ENCODE data around the gene DEPDC5. TPM values are rescaled to one million over a fixed set of nuclear protein-coding genes. Genes with fewer than 3 reads are reported as not detected.

Gene DEPDC5
- total RNA-seq, 1 donor from 2014 or later, result 30.5 TPM

- no peak for DNase-seq (ENCODE audit: low spot score)
Observed at GRCh38 chr22:31852691-31853421, 99.0 kb downstream of the DEPDC5 start.

- no peak for DNase-seq (ENCODE audit: low spot score)
Observed at GRCh38 chr22:31853736-31854495, 100.1 kb downstream of the DEPDC5 start.

- DNase-seq (ENCODE audit: low spot score), result no peak
Observed at GRCh38 chr22:31857247-31857646, 103.4 kb downstream of the DEPDC5 start.

- DNase-seq (ENCODE audit: low spot score), result no peak
Observed at GRCh38 chr22:31861226-31861840, 107.5 kb downstream of the DEPDC5 start.

- DNase-seq (ENCODE audit: low spot score), result no peak
Observed at GRCh38 chr22:31866918-31867317, 113.1 kb downstream of the DEPDC5 start.

- DNase-seq (ENCODE audit: low spot score), result no peak
Observed at GRCh38 chr22:31867386-31868153, 113.8 kb downstream of the DEPDC5 start.

GRCh38 chr22:31869739-31870138 lies 115.9 kb downstream of the DEPDC5 start:
- DNase-seq (ENCODE audit: low spot score), result no peak

GRCh38 chr22:31870890-31871289 lies 117.1 kb downstream of the DEPDC5 start:
- no peak for DNase-seq (ENCODE audit: low spot score)

GRCh38 chr22:31871480-31871879 lies 117.7 kb downstream of the DEPDC5 start:
- DNase-seq (ENCODE audit: low spot score), result no peak

GRCh38 chr22:31872209-31872608 lies 118.4 kb downstream of the DEPDC5 start:
- DNase-seq (ENCODE audit: low spot score), result no peak

- DNase-seq (ENCODE audit: low spot score), result no peak
Observed at GRCh38 chr22:31874821-31875220, 121.0 kb downstream of the DEPDC5 start.

GRCh38 chr22:31876156-31876920 lies 122.5 kb downstream of the DEPDC5 start:
- no peak for DNase-seq (ENCODE audit: low spot score)

- no peak for DNase-seq (ENCODE audit: low spot score)
Observed at GRCh38 chr22:31879585-31879984, 125.8 kb downstream of the DEPDC5 start.

- no peak for DNase-seq (ENCODE audit: low spot score)
Observed at GRCh38 chr22:31881200-31881599, 127.4 kb downstream of the DEPDC5 start.

- DNase-seq (ENCODE audit: low spot score), result no peak
Observed at GRCh38 chr22:31881865-31882264, 128.0 kb downstream of the DEPDC5 start.

GRCh38 chr22:31882971-31883370 lies 129.2 kb downstream of the DEPDC5 start:
- DNase-seq (ENCODE audit: low spot score), result no peak

- DNase-seq (ENCODE audit: low spot score), result no peak
Observed at GRCh38 chr22:31883989-31884388, 130.2 kb downstream of the DEPDC5 start.

- DNase-seq (ENCODE audit: low spot score), result no peak
Observed at GRCh38 chr22:31891366-31892079, 137.7 kb downstream of the DEPDC5 start.

- no peak for DNase-seq (ENCODE audit: low spot score)
Observed at GRCh38 chr22:31892080-31892433, 138.2 kb downstream of the DEPDC5 start.

GRCh38 chr22:31893460-31893859 lies 139.6 kb downstream of the DEPDC5 start:
- peak; percentile 19 for DNase-seq (ENCODE audit: low spot score)

Data from mucosa of gallbladder (tissue), 1 donor.